ENCODE data around the gene SNX20. TPM values are rescaled to one million over a fixed set of nuclear protein-coding genes. Genes with fewer than 3 reads are reported as not detected.

The SNX20 gene
- total and polyA plus RNA-seq, 2 of the 13 experiments (the other 11 are each of a cell fraction or from before 2014, with no cell fraction given): not detected

GRCh38 chr16:50696575-50697420 is 15.7 kb upstream of the SNX20 start (continued):
- TF ChIP-seq SIN3B (IDR thresholded peaks at IDR 0.05; ENCODE audit: low read length): no peak
- no peak for TF ChIP-seq POGZ (CRISPR knock-in tag; IDR thresholded peaks at IDR 0.05)
- TF ChIP-seq, protein P1, sequence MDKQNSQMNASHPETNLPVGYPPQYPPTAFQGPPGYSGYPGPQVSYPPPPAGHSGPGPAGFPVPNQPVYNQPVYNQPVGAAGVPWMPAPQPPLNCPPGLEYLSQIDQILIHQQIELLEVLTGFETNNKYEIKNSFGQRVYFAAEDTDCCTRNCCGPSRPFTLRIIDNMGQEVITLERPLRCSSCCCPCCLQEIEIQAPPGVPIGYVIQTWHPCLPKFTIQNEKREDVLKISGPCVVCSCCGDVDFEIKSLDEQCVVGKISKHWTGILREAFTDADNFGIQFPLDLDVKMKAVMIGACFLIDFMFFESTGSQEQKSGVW (CRISPR knock-in tag; IDR thresholded peaks at IDR 0.05; ENCODE audit: borderline replicate concordance): no peak
- no peak for TF ChIP-seq ZNF432 (CRISPR knock-in tag; IDR thresholded peaks at IDR 0.05; ENCODE audit: borderline replicate concordance)
- TF ChIP-seq HNRNPL (IDR thresholded peaks at IDR 0.05; ENCODE audit: low read depth, low read length): 0 out of 2 replicates have a peak, but pooled peaks have one; percentile 16
- 0 out of 2 replicates have a peak, but pooled peaks have one; percentile 33 for TF ChIP-seq ZZZ3 (CRISPR knock-in tag; IDR thresholded peaks at IDR 0.05; ENCODE audit: borderline replicate concordance)
- TF ChIP-seq NFE2 (CRISPR knock-in tag; IDR thresholded peaks at IDR 0.05): no peak
- no peak for TF ChIP-seq ZFP82 (CRISPR knock-in tag; IDR thresholded peaks at IDR 0.05; ENCODE audit: borderline replicate concordance)
- TF ChIP-seq AHR (CRISPR knock-in tag; IDR thresholded peaks at IDR 0.05): no peak
- no peak for TF ChIP-seq ZNF263 (CRISPR knock-in tag; IDR thresholded peaks at IDR 0.05)
- TF ChIP-seq SMAD9 (CRISPR knock-in tag; IDR thresholded peaks at IDR 0.05): no peak
- no peak for TF ChIP-seq SRSF1 (optimal IDR thresholded peaks at IDR 0.05; ENCODE audit: low read depth, low read length)
- no peak for TF ChIP-seq TEAD3 (CRISPR knock-in tag; optimal IDR thresholded peaks at IDR 0.05; ENCODE audit: borderline replicate concordance)
- no peak for TF ChIP-seq ZFAT (CRISPR knock-in tag; conservative IDR thresholded peaks at IDR 0.05)
- TF ChIP-seq IRF2 (CRISPR knock-in tag; IDR thresholded peaks at IDR 0.05): no peak
- TF ChIP-seq SMYD3 (CRISPR knock-in tag; IDR thresholded peaks at IDR 0.05): no peak
- no peak for TF ChIP-seq NFYB (CRISPR knock-in tag; IDR thresholded peaks at IDR 0.05)
- TF ChIP-seq MLX (CRISPR knock-in tag; IDR thresholded peaks at IDR 0.05): peak; percentile 21; the same call in 1 of the 2 replicates
- TF ChIP-seq, protein P2, sequence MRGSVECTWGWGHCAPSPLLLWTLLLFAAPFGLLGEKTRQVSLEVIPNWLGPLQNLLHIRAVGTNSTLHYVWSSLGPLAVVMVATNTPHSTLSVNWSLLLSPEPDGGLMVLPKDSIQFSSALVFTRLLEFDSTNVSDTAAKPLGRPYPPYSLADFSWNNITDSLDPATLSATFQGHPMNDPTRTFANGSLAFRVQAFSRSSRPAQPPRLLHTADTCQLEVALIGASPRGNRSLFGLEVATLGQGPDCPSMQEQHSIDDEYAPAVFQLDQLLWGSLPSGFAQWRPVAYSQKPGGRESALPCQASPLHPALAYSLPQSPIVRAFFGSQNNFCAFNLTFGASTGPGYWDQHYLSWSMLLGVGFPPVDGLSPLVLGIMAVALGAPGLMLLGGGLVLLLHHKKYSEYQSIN (CRISPR knock-in tag; IDR thresholded peaks at IDR 0.05; ENCODE audit: borderline replicate concordance): no peak
- peak; percentile 28; the same call in 1 of the 2 replicates for TF ChIP-seq ZNF609 (CRISPR knock-in tag; IDR thresholded peaks at IDR 0.05; ENCODE audit: borderline replicate concordance)
- no peak for TF ChIP-seq BCL6 (CRISPR knock-in tag; IDR thresholded peaks at IDR 0.05)
- no peak for TF ChIP-seq MED8 (CRISPR knock-in tag; IDR thresholded peaks at IDR 0.05; ENCODE audit: insufficient replicate concordance)

Measured in HepG2 (cell line).